ENCODE data around the gene TNIK.

The TNIK gene

GRCh38 chr3:171023566-171023965 lies 436.6 kb downstream of the TNIK start:
- TF ChIP-seq CTCF (IDR thresholded peaks at IDR 0.05; ENCODE audit: borderline replicate concordance, control extremely low read depth, extremely low read depth, insufficient read depth, missing control alignments) = no peak
- no peak for DNase-seq (ENCODE audit: low spot score)
- in situ Hi-C loops (cut with MboI; ENCODE audit: low sequenced_read_pairs, unreplicated experiment) = no loop called here

GRCh38 chr3:171021377-171021776 lies 438.8 kb downstream of the TNIK start:
- no peak for TF ChIP-seq CTCF (IDR thresholded peaks at IDR 0.05; ENCODE audit: borderline replicate concordance, control extremely low read depth, extremely low read depth, insufficient read depth, missing control alignments)
- DNase-seq (ENCODE audit: low spot score) = no peak
- in situ Hi-C loops (cut with MboI; ENCODE audit: low sequenced_read_pairs, unreplicated experiment) = no loop called here

- DNase-seq (ENCODE audit: low spot score) = no peak
- in situ Hi-C loops (cut with MboI; ENCODE audit: low sequenced_read_pairs, unreplicated experiment) = no loop called here
- TF ChIP-seq CTCF (IDR thresholded peaks at IDR 0.05; ENCODE audit: borderline replicate concordance, control extremely low read depth, extremely low read depth, insufficient read depth, missing control alignments) = no peak
Observed at GRCh38 chr3:171018156-171018935, 441.9 kb downstream of the TNIK start.

- no peak for TF ChIP-seq CTCF (IDR thresholded peaks at IDR 0.05; ENCODE audit: borderline replicate concordance, control extremely low read depth, extremely low read depth, insufficient read depth, missing control alignments)
- in situ Hi-C loops (cut with MboI; ENCODE audit: low sequenced_read_pairs, unreplicated experiment) = no loop called here
- DNase-seq (ENCODE audit: low spot score) = no peak
Observed at GRCh38 chr3:171013822-171014748, 446.1 kb downstream of the TNIK start.

- DNase-seq (ENCODE audit: low spot score) = no peak
- no peak for TF ChIP-seq CTCF (IDR thresholded peaks at IDR 0.05; ENCODE audit: borderline replicate concordance, control extremely low read depth, extremely low read depth, insufficient read depth, missing control alignments)
- in situ Hi-C loops (cut with MboI; ENCODE audit: low sequenced_read_pairs, unreplicated experiment) = no loop called here
Observed at GRCh38 chr3:171011873-171012336, 448.3 kb downstream of the TNIK start.

Data from GM13976 (cell line).